NCI-H748 (cell line): Measurements from ENCODE around the gene SORCS3.
"Not testable (repeated sequence)": the region's sequence is repeated elsewhere in the genome, so short reads cannot be mapped to it uniquely, and the experiment has no call there.

Source experiments
- DNase-seq: peaks from one replicate; lab custom pipeline; 2025; ENCODE audit not compliant: unreplicated experiment; lab: John Stamatoyannopoulos, UW

The SORCS3 gene

DNA sequence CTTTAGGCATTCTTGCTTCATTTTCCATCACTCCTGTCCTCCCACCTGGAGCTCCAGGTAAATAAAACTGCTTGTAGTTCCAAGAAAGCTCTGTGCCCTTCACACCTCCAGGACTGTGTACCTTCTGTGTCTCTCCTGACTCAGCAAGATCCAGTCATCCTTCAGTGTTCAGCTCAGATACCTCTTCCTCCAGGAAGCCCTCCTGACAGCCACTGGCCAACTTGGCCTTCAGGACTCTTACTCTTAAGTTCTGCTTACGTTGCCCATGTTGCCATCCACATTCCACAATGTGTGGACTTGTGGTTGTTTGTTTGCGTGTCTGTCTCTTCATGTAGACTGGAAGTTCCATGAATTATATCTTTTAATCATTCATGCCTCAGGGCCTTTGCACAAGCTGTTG, 48.0 kb downstream of the SORCS3 start:
- DNase-seq: no peak

DNA sequence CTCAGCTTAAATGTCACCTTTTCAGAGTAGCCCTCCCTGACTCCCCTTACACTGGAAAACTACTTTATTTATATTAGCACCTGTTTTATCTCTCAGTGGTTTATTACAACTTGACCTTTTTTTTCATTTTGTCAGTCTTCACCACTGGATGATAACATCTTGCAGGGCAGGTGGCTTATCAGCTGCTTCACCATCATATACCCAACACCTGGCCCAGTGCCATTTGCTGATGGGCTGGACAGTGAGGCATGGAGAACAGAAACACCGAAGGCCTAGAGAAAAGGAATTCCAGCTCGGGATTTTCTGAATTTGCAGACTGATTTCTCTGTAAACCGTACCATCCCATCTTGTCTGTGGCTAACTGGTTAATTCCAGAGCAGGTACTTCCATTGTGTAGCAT, 48.5 kb downstream of the SORCS3 start:
- peak; percentile 2 for DNase-seq

GRCh38 chr10:104690101-104690500, 49.0 kb downstream of the SORCS3 start:
- no peak for DNase-seq

GRCh38 chr10:104690959-104691358, 49.9 kb downstream of the SORCS3 start:
- peak; percentile 55 for DNase-seq

DNA sequence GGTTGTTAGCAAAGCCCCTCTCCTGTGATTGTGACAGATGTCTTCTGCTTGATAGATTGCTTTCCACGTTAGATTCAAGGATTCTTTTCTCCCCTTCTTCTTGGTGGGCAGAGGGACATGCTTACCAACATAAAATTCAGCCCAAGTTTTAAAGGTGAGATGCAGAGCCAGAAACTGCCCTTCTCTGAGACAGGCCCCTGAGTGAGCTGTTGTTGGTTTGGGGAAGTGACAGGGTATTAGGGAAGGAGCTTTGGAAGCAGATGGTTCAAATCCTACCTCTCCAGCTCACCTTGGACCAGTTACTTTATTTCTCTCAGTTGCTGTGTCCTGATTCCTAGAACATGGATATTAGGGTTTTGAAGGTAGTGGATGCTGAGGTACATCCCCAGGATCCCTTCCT, 53.0 kb downstream of the SORCS3 start:
- no peak for DNase-seq

DNA sequence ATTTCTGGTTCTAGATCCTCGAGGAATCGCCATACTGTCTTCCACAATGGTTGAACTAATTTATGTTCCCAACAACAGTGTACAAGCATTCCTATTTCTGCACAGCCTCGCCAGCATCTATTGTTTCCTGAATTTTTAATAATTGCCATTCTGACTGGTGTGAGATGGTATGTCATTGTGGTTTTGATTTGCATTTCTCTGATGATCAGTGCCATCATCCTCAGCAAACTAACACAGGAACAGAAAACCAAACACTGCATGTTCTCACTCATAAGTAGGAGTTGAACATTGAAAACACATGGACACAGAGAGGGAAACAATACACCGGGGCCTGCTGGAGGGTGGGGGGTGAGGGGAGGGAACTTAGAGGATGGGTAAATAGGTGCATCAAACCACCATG, 62.2 kb downstream of the SORCS3 start:
- not testable (repeated sequence) for DNase-seq

DNA sequence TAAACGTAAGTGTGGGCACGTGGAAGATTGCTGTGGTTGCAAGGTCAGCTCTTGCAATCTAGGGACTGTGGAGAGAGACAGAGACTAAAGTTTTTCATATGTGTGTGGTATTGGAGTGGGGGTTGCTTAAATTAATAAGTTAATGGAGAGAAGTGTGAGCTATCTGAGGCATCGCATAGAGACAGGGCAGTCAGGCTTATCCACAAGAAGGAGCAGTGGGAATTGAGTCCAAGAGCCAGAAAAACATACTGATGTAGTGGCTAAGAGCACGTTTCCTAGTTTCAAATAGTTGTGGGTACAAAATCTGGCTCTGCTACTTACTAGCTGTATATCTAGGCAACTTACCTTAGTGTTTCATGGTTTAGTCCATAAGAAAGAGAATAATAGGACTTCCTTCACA, 65.8 kb downstream of the SORCS3 start:
- DNase-seq: no peak

DNA sequence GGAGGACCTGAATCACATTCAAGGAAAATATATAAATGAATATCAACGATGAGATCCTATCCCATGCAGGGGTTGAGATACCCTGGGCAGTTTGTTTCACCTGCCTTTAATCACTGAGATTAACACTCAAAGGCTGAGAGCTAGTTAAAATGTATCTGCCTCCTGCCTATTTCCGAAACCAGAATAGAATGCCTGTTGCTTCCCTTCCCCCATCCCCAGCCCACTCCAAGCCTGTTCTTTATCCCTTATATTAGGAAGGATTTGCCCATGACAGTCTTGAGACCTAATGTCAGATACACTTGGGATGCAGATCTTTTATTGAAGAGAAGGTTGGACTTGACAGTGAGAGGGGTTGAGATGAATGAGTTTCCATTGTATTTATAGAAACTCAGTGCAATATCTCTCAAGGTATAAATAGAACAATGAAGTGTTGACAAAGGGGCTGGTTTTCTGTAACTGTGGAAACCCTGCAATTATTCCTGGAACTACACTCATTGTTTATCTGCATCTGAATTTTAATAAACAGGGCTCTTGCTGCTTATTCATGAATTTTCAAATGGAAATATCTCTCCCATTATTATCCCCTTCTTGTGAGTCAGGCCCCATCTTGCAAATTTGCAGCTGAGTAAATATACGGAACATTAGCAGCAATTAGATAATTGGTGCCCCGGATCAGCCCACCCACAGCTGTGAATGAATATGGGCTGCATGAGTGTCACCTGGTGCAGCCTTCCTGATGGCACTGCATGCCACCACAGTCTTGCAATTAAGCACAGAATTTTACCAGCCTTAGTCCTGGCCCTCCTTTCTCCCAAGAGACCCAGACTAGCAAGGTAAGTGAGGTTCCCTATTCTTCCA, 66.7 kb downstream of the SORCS3 start:
- peak; percentile 95 for DNase-seq

DNA sequence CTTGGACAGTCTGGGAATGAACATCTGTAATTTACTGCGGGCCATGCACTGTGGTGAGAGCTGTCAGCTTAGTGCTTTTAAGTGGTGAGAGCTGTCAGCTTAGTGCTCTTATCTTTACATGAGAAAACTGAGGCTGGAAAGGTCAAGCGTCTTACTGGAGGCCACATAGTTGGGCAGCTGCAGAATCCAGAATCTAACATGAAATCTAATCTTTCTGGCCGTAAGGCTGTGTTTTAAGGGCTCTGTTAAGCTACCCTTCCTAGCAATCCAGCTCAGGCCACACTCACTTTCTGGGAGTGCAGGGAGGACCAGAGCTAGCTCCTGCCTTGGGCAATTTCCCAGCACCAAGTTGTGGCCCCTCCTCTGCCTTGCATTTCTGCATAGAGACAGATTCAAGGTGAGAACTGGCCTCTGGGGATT, 70.2 kb downstream of the SORCS3 start:
- no peak for DNase-seq

- not testable (repeated sequence) for DNase-seq
Observed at GRCh38 chr10:104730593-104730992, 89.5 kb downstream of the SORCS3 start.

DNA sequence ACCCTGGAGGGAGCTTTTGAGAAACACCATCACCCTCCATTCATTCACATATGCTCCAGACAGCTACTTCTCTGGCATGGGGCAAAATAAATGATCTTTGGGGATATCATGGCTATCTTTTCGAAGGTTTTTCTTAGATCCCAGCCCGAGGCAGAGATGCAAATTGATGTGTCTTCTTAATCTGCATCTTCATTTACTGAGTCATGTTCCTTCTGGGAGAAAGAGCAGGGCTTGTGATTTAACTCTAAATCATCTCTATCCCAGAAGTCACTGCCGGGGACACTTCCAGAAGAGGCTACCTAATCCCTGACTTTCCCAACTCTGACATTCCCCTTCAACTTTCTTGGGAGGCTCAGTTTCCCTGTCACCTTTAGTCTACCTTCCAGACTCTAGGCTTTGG, 90.1 kb downstream of the SORCS3 start:
- DNase-seq: no peak

- no peak for DNase-seq
Observed at GRCh38 chr10:104732222-104732621, 91.1 kb downstream of the SORCS3 start.

- DNase-seq: no peak
Observed at GRCh38 chr10:104734433-104734832, 93.3 kb downstream of the SORCS3 start.

GRCh38 chr10:104735036-104735756, 94.1 kb downstream of the SORCS3 start:
- no peak for DNase-seq

- DNase-seq: no peak
Observed at GRCh38 chr10:104735757-104736391, 94.8 kb downstream of the SORCS3 start.

DNA sequence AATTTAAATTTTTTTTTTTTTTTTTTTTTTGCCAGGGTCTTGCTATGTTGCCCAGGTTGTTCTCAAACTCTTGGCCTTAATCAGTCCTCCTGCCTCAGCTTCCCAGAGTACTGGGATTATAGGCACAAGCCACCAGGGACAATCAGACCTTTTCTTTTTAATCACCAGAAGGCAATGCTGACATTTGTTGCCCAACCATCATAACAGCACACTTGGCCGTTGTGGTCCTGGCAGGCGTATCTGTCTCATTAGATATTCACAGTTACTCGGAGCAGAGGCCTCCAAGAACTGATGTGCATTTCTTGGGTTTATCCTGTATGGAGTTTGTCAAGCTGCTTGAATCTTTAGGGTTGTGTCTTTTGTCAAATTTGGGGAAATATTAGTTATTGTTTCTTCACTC, 100.0 kb downstream of the SORCS3 start:
- no peak for DNase-seq

- no peak for DNase-seq
Observed at GRCh38 chr10:104744052-104744451, 103.0 kb downstream of the SORCS3 start.

- no peak for DNase-seq
Observed at GRCh38 chr10:104750291-104750690, 109.2 kb downstream of the SORCS3 start.

DNA sequence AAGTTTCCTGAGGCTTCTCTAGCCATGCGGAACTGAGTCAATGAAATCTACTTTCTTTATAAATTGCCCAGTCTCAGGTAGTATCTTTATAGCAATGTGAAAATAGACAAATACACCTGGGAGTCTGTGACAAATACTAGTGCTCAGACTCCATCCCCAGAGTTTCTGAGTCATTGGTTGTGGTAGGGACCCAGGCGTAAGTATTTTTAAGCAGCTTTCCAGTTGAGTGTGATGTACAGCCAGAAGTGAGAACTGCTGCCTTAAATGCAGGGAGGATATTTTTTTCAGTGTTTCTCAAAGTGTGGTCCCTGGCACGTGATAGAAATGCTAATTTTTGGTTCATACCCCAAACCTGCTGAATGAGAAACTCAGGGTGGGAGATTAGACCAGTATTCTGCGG, 121.7 kb downstream of the SORCS3 start:
- no peak for DNase-seq

- no peak for DNase-seq
Observed at GRCh38 chr10:104766341-104766740, 125.3 kb downstream of the SORCS3 start.

GRCh38 chr10:104767282-104767681, 126.2 kb downstream of the SORCS3 start:
- no peak for DNase-seq

GRCh38 chr10:104767745-104768144, 126.7 kb downstream of the SORCS3 start:
- DNase-seq: peak; percentile 20
